SK-N-MC (cell line): ENCODE measurements around the gene EGR1.

Source experiments
- EZH2 ChIP-seq: fragments of 200-600 bp; sonication (generic); IDR thresholded peaks from one replicate; pipeline ENCODE4 v1.6.1; 2017; ENCODE audit warnings: antibody characterized with exemption
- POLR2AphosphoS5 ChIP-seq: IDR thresholded peaks from 2 replicates; pipeline ENCODE4 v1.6.1; 2012; ENCODE audit warnings: mild to moderate bottlenecking, low read depth, low read length, borderline replicate concordance

DNA sequence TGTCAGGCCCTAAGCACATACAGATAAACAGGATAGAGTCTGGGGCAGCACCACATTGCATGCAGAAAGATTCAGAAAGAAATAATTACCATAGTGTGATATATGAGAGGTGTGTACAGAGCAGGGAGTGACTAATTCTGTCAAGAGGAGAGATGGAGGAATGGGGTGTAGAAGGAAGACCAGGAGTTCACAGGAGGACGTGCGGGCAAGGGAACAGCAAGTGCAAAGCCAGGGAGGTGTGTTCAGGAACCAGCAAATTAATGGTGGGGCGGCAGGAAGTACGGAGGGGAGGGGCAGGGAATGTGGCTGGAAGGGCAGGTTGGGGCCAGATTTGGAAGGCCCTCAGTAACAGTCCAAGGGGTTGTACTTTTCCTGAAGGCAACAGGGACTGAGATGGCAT, 17.4 kb downstream of the EGR1 start:
- TF ChIP-seq EZH2 (no peak), POLR2AphosphoS5 (no peak)
